Endodermal cell (in vitro differentiated cells): ENCODE measurements around the gene PPP2R2C. TPM values are rescaled to one million over a fixed set of nuclear protein-coding genes. Genes with fewer than 3 reads are reported as not detected.

ENCODE experiments used
- DNase-seq: peaks from one replicate; pipeline ENCODE4 v3.0.0-alpha.2; 2017
- H3K27ac ChIP-seq: 2 replicates; pipeline ENCODE4 v1.5.1; 2013; ENCODE audit warnings: mild to moderate bottlenecking, low read depth, low read length, moderate library complexity
- H3K27me3 ChIP-seq: 2 replicates; pipeline ENCODE4 v1.6.1; 2013; ENCODE audit warnings: mild to moderate bottlenecking, low read length, moderate library complexity; ENCODE audit not compliant: insufficient read depth, control insufficient read depth, poor library complexity, severe bottlenecking
- H3K36me3 ChIP-seq: 2 replicates; pipeline ENCODE4 v1.7.0; 2013; ENCODE audit warnings: mild to moderate bottlenecking, low read length, moderate library complexity; ENCODE audit not compliant: control insufficient read depth, insufficient read depth
- H3K4me1 ChIP-seq: one replicate; pipeline ENCODE4 v1.7.0; 2013; ENCODE audit warnings: low read length; ENCODE audit not compliant: control insufficient read depth, insufficient read depth
- H3K4me3 ChIP-seq: 2 replicates; pipeline ENCODE4 v1.5.1; 2013; ENCODE audit warnings: mild to moderate bottlenecking, low read length, moderate library complexity
- H3K9ac ChIP-seq: 2 replicates; pipeline ENCODE4 v1.6.1; 2013; ENCODE audit warnings: mild to moderate bottlenecking, low read length, moderate library complexity; ENCODE audit not compliant: poor library complexity, severe bottlenecking; ENCODE audit errors: extremely low read depth
- H3K9me3 ChIP-seq: 2 replicates; pipeline ENCODE4 v1.6.1; 2013; ENCODE audit warnings: mild to moderate bottlenecking, low read length, moderate library complexity; ENCODE audit not compliant: control insufficient read depth
- H3K27ac Mint-ChIP-seq: 2 replicates; pipeline ENCODE4 v1.8.0; 2020; ENCODE audit warnings: mixed read lengths
- H3K27me3 Mint-ChIP-seq: 2 replicates; pipeline ENCODE4 v1.8.0; 2021; ENCODE audit warnings: mild to moderate bottlenecking, mixed read lengths; ENCODE audit not compliant: insufficient read depth
- H3K36me3 Mint-ChIP-seq: 2 replicates; pipeline ENCODE4 v1.8.0; 2020; ENCODE audit warnings: low read depth, mixed read lengths
- H3K4me1 Mint-ChIP-seq: 2 replicates; pipeline ENCODE4 v1.8.0; 2020; ENCODE audit warnings: mixed read lengths
- H3K4me3 Mint-ChIP-seq: 2 replicates; pipeline ENCODE4 v1.8.0; 2020; ENCODE audit warnings: mild to moderate bottlenecking, moderate library complexity, mixed read lengths
- H3K9me3 Mint-ChIP-seq: 2 replicates; pipeline ENCODE4 v1.8.0; 2020; ENCODE audit warnings: mild to moderate bottlenecking, mixed read lengths
- CTCF ChIP-seq: fragments of 200-600 bp; sonication (generic); conservative IDR thresholded peaks from 2 replicates; pipeline ENCODE4 v1.5.0; 2021; ENCODE audit warnings: antibody characterized with exemption, mild to moderate bottlenecking
- WGBS, 2 experiments: methylation state at CpG; one replicate each; pipeline versions ENCODE4 v1.1.5 to v1.1.7; 2013; ENCODE audit warnings: missing lambda C conversion rate in 2 of 2, mixed read lengths in 1 of 2; ENCODE audit not compliant: insufficient coverage in 1 of 2, insufficient read length in 1 of 2; 5-methylcytosine and 5-hydroxymethylcytosine counted together
- total RNA-seq, 2 donors: library from RNA; stranded (reverse); fragmentation: NEBNext Ultra II Directional in 1 of 2; extraction: Animal tissue kit (Norgen Biotek cat#: 25700) in 1 of 2; gene quantifications; 2 replicates in 1 of 2; 3 replicates in 1 of 2; pipeline ENCODE4 v1.2.1, GENCODE V29; 2021

The PPP2R2C gene
- total RNA-seq, 2 donors from 2014 or later, result 4.4 to 19.2 TPM

DNA sequence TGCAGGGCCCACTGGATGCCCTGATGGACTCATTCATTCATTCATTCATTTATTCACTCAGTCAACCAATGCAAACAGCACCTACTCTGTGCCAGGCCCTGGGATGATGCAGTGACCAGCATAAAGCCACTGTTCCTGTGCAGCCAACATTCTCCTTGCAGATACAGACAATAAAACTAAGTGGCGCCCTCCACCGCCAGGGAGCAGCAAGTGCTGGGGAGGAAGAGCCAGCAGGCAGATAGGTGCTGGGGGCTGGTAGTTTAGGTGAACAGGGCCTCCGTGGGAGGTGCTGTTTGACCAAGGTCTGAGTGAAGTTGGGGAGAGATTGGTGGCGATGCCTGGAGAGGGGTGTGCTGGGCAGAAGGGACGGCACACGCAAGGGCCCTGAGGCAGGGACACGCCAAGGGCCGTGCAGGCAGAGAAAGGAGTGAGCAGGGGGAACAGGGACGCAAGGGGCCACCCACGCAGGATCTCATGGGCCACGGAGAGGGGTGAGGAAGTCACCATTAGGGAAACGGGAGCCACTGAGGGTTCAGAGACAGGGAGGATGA lies 137.3 kb downstream of the PPP2R2C start:
- peaks cover 15% of the 10 kb centered on the region for H3K4me1 Mint-ChIP-seq
- Histone ChIP-seq H3K9me3 (peaks cover 12% of the 10 kb centered on the region), H3K27me3 (no peaks in the 10 kb centered on the region), H3K4me3 (no peak overlapping the region), H3K36me3 (peaks cover 4% of the 10 kb centered on the region), H3K9ac (no peak overlapping the region), H3K4me1 (no peaks in the 10 kb centered on the region), H3K27ac (no peak overlapping the region)
- no peak overlapping the region for H3K27ac Mint-ChIP-seq
- no peaks in the 10 kb centered on the region for H3K27me3 Mint-ChIP-seq
- H3K36me3 Mint-ChIP-seq, result peaks cover 24% of the 10 kb centered on the region
- H3K4me3 Mint-ChIP-seq, result no peak overlapping the region
- TF ChIP-seq CTCF, result peak; percentile 50
- peaks cover 16% of the 10 kb centered on the region for H3K9me3 Mint-ChIP-seq
- no peak for DNase-seq
- 88 to 91% methylated on average over 9 to 12 of the region's 12 CpGs for WGBS, 2 experiments

DNA sequence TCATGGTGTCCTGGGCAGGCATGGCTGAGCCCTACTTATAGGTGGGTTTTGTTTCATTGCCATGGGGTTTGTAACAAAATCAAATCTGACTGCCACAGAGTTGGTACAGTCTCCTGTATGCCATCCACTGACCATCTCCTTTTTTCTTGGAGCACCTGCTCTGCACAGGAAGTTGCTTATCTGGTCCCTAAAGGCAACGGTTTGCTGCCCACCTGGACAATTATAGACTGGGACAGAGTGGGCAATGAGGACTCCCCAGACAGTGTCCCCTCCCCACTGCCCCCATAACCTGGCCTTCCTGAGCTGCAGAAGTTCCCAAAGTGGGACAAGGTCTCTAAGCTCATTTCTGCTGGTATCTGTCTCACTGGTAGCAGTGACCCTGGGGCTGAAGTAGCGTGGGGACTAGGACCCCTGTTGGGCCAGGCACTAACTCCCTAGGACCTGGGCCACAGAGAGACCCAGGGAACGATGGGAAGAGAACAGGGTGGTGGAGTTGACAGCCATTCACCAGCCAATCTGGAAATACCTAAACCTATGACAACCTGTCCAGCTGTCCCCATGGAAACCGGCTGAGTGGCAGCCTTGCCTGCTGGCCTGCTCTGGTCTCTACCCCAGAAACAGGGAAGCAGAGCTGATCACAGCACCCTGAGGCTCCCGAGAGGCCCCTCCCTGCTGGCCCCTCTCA lies 138.1 kb downstream of the PPP2R2C start:
- WGBS, 2 experiments, result 84 to 90% methylated on average over 3 to 5 of the region's 5 CpGs
- Mint-ChIP-seq H3K36me3 (peaks cover 24% of the 10 kb centered on the region), H3K27me3 (no peaks in the 10 kb centered on the region), H3K4me1 (peaks cover 14% of the 10 kb centered on the region), H3K4me3 (no peak overlapping the region), H3K9me3 (peaks cover 16% of the 10 kb centered on the region), H3K27ac (no peak overlapping the region)
- peaks cover 12% of the 10 kb centered on the region for H3K9me3 ChIP-seq
- H3K36me3 ChIP-seq, result peaks cover 4% of the 10 kb centered on the region
- H3K9ac ChIP-seq, result no peak overlapping the region
- no peaks in the 10 kb centered on the region for H3K27me3 ChIP-seq
- TF ChIP-seq CTCF, result no peak
- no peak for DNase-seq
- H3K27ac ChIP-seq, result no peak overlapping the region
- no peaks in the 10 kb centered on the region for H3K4me1 ChIP-seq
- no peak overlapping the region for H3K4me3 ChIP-seq

- Histone ChIP-seq H3K4me1 (no peaks in the 10 kb centered on the region), H3K9me3 (peaks cover 12% of the 10 kb centered on the region), H3K27me3 (no peaks in the 10 kb centered on the region), H3K36me3 (peaks cover 4% of the 10 kb centered on the region), H3K9ac (no peak overlapping the region), H3K27ac (no peak overlapping the region), H3K4me3 (no peak overlapping the region)
- H3K4me3 Mint-ChIP-seq, result no peak overlapping the region
- DNase-seq, result peak; percentile 75
- H3K4me1 Mint-ChIP-seq, result peaks cover 14% of the 10 kb centered on the region
- peak; percentile 77 for TF ChIP-seq CTCF
- peaks cover 16% of the 10 kb centered on the region for H3K9me3 Mint-ChIP-seq
- H3K36me3 Mint-ChIP-seq, result peaks cover 24% of the 10 kb centered on the region
- H3K27ac Mint-ChIP-seq, result no peak overlapping the region
- 81 to 83% methylated on average over 19 of the region's 19 CpGs for WGBS, 2 experiments
- no peaks in the 10 kb centered on the region for H3K27me3 Mint-ChIP-seq
Observed at GRCh38 chr4:6333301-6334202, 138.9 kb downstream of the PPP2R2C start.
